ENCODE data around the gene CAMK2N1.

DNA sequence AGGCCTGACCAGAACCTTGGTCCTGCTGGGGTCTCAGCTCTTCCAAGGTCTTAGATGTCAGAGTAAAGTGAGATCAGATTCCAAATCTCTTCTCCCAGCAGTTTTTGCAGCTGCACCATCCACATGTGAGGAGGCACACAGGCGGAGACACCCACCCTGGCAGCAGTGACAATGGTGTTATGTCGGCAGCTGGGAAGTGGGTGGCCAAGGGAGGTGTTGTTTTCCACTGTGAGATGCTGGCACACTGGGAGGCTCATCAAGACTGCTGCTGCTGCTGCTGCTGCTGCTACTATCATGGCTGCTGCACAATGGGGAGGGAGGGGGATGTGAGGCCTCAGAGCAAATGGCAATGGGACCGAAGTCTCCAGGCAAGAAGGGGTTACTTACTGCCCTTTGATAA lies 23.6 kb downstream of the CAMK2N1 start:
- TF ChIP-seq, protein P1, sequence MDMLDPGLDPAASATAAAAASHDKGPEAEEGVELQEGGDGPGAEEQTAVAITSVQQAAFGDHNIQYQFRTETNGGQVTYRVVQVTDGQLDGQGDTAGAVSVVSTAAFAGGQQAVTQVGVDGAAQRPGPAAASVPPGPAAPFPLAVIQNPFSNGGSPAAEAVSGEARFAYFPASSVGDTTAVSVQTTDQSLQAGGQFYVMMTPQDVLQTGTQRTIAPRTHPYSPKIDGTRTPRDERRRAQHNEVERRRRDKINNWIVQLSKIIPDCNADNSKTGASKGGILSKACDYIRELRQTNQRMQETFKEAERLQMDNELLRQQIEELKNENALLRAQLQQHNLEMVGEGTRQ (IDR thresholded peaks at IDR 0.05; ENCODE audit: low read length): no peak
- TF ChIP-seq SP1 (IDR thresholded peaks at IDR 0.05; ENCODE audit: low read depth, low read length) (no peak), POLR2A (IDR thresholded peaks at IDR 0.05; ENCODE audit: control extremely low read depth in 1 of 2, low read depth in 2 of 2, low read length in 2 of 2) (no peak)
- TF ChIP-seq, protein P2, sequence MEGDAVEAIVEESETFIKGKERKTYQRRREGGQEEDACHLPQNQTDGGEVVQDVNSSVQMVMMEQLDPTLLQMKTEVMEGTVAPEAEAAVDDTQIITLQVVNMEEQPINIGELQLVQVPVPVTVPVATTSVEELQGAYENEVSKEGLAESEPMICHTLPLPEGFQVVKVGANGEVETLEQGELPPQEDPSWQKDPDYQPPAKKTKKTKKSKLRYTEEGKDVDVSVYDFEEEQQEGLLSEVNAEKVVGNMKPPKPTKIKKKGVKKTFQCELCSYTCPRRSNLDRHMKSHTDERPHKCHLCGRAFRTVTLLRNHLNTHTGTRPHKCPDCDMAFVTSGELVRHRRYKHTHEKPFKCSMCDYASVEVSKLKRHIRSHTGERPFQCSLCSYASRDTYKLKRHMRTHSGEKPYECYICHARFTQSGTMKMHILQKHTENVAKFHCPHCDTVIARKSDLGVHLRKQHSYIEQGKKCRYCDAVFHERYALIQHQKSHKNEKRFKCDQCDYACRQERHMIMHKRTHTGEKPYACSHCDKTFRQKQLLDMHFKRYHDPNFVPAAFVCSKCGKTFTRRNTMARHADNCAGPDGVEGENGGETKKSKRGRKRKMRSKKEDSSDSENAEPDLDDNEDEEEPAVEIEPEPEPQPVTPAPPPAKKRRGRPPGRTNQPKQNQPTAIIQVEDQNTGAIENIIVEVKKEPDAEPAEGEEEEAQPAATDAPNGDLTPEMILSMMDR (IDR thresholded peaks at IDR 0.05; ENCODE audit: control extremely low read depth in 1 of 3, insufficient read depth in 1 of 3, low read depth in 1 of 3, low read length in 3 of 3): no peak

Measured in H1 (cell line).